ENCODE data around the gene MIOX.
A peak's percentile ranks its signal among the peaks of the same experiment; 100 is the strongest.

Gene MIOX

DNA sequence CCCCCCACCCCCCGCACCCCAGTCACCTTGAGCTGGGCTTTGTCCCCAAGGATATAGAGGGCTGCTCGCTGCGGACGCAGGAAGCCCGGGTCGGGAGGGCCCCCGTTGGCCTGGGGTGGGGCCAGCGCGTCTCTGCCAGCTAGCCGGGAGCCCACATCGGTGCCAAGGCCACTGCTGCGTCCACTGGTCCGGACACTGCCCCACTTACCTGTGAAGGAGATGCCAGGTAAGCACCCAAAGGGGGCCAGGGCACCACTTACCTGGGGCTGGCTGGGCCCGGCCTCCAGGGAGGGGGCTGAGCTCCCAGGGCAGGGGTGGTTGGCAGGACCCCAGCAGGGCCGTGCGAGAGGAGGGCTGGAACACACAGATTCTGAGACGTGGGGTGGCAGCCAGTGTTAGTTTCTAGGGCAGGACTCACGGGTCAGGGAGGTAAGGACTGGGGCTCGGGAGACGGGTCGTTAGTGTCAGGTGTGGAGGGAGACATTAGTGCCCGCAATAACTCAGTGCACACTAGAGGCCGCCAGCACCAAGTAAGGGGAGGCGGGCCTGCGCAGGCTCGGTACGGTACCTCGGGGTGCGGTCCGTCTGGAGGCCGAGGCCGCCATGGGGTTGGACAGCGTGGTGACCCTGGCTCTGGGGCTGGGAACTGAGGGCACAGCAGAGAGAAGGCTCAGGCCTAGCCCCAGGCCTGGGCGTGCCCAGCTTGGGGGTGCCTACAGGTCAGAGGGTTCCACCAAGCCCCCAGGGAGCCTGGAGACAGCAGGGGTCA is 30.0 kb upstream of the MIOX start:
- Histone ChIP-seq H3K79me2 (ENCODE audit: control insufficient read depth, low read length) (peaks cover 9% of the 10 kb centered on the region), H3K4me2 (ENCODE audit: low read length) (no peak overlapping the region), H3K27ac (ENCODE audit: low read depth, low read length) (no peak overlapping the region), H3K9me3 (ENCODE audit: control insufficient read depth, insufficient read depth, low read length) (no peaks in the 10 kb centered on the region), H3K9me2 (replicated peaks; ENCODE audit: control insufficient read depth, low read length) (no peaks in the 10 kb centered on the region), H3K36me3 (ENCODE audit: control insufficient read depth, low read length) (peaks cover 93% of the 10 kb centered on the region), H3F3A (ENCODE audit: control insufficient read depth, insufficient read depth) (peaks cover 12% of the 10 kb centered on the region), H4K20me1 (ENCODE audit: control insufficient read depth, insufficient read depth, low read depth, low read length) (no peaks in the 10 kb centered on the region), H3K4me1 (ENCODE audit: control insufficient read depth, low read length) (peaks cover 19% of the 10 kb centered on the region), H3K4me3 (ENCODE audit: low read length) (no peak overlapping the region), H3K27me3 (ENCODE audit: control insufficient read depth, low read length) (no peaks in the 10 kb centered on the region)
- TF ChIP-seq EZH2phosphoT487 (IDR thresholded peaks at IDR 0.05; ENCODE audit: borderline replicate concordance, low read length), result no peak
- TF ChIP-seq, protein P1, sequence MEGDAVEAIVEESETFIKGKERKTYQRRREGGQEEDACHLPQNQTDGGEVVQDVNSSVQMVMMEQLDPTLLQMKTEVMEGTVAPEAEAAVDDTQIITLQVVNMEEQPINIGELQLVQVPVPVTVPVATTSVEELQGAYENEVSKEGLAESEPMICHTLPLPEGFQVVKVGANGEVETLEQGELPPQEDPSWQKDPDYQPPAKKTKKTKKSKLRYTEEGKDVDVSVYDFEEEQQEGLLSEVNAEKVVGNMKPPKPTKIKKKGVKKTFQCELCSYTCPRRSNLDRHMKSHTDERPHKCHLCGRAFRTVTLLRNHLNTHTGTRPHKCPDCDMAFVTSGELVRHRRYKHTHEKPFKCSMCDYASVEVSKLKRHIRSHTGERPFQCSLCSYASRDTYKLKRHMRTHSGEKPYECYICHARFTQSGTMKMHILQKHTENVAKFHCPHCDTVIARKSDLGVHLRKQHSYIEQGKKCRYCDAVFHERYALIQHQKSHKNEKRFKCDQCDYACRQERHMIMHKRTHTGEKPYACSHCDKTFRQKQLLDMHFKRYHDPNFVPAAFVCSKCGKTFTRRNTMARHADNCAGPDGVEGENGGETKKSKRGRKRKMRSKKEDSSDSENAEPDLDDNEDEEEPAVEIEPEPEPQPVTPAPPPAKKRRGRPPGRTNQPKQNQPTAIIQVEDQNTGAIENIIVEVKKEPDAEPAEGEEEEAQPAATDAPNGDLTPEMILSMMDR (IDR thresholded peaks at IDR 0.05; ENCODE audit: low read depth, low read length, poor library complexity, severe bottlenecking), result peak; percentile 68

DNA sequence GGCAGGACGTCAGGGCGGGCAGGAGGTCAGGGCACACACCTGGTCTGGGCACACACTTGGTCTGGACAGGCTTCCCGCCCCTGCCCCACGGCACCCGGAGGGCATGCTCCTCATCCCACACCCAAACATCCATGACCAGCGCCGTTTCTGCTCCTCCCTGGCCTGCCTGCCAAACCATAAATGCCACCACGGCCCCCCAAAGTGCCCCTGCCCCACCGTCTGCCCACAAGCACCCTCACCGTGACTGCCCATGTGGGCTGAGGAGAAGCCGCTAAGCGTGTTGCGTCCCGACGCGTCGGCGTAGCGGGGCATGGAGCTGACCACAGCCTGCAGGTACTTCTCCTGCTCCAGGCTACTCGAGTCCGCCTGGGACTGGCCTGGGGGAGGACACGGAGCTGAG is 27.6 kb upstream of the MIOX start:
- Histone ChIP-seq H3K4me2 (ENCODE audit: low read length) (no peak overlapping the region), H4K20me1 (ENCODE audit: control insufficient read depth, insufficient read depth, low read depth, low read length) (no peaks in the 10 kb centered on the region), H3K79me2 (ENCODE audit: control insufficient read depth, low read length) (peaks cover 6% of the 10 kb centered on the region), H3K4me3 (ENCODE audit: low read length) (no peak overlapping the region), H3K9me2 (replicated peaks; ENCODE audit: control insufficient read depth, low read length) (no peaks in the 10 kb centered on the region), H3K27me3 (ENCODE audit: control insufficient read depth, low read length) (no peaks in the 10 kb centered on the region), H3K27ac (ENCODE audit: low read depth, low read length) (no peak overlapping the region), H3K9me3 (ENCODE audit: control insufficient read depth, insufficient read depth, low read length) (no peaks in the 10 kb centered on the region), H3K4me1 (ENCODE audit: control insufficient read depth, low read length) (peaks cover 3% of the 10 kb centered on the region; the same call in 1 of the 2 replicates), H3K36me3 (ENCODE audit: control insufficient read depth, low read length) (peaks cover 95% of the 10 kb centered on the region), H3F3A (ENCODE audit: control insufficient read depth, insufficient read depth) (no peaks in the 10 kb centered on the region)
- TF ChIP-seq EZH2phosphoT487 (IDR thresholded peaks at IDR 0.05; ENCODE audit: borderline replicate concordance, low read length), result no peak
- TF ChIP-seq, protein P1 (IDR thresholded peaks at IDR 0.05; ENCODE audit: low read depth, low read length, poor library complexity, severe bottlenecking), result no peak

DNA sequence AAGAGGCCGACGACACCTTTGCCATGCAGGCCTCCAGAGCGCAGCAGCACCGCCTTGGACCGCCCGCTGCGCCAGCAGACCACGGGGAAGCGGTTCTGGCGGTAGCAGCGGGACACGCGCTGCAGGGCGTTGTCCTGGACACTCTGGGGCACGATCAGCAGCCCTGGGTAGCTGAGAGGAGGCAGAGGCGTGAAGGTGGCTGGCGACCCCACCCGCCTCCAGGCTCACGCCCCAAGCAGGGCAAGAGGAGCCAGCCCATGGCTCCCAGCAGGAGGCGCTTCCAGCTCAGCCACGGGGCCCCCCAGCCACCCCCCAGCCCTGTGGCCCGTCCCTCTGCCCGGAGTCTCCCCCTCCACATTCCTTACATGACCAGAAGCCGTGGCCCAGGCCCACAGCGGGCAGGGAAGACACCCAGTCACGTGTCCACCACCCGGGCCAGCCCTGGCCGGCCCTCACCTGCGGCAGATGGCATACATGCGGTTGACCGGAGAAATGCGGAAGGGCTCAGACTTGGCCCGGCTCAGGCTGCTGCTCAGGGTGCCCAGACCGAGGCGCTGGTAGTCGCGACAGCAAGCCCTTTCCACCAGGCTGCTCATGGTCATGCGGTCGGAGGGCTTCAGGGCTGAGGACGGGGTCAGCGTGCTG is 27.0 kb upstream of the MIOX start:
- H4K20me1 ChIP-seq (ENCODE audit: control insufficient read depth, insufficient read depth, low read depth, low read length), result no peaks in the 10 kb centered on the region

More for the DNA sequence above, 27.0 kb upstream of the MIOX start:
- Histone ChIP-seq H3K4me3 (ENCODE audit: low read length) (no peak overlapping the region), H3K36me3 (ENCODE audit: control insufficient read depth, low read length) (peaks cover 95% of the 10 kb centered on the region), H3F3A (ENCODE audit: control insufficient read depth, insufficient read depth) (no peaks in the 10 kb centered on the region), H3K4me1 (ENCODE audit: control insufficient read depth, low read length) (no peaks in the 10 kb centered on the region), H3K4me2 (ENCODE audit: low read length) (no peak overlapping the region), H3K79me2 (ENCODE audit: control insufficient read depth, low read length) (peaks cover 10% of the 10 kb centered on the region), H3K9me3 (ENCODE audit: control insufficient read depth, insufficient read depth, low read length) (no peaks in the 10 kb centered on the region), H3K27me3 (ENCODE audit: control insufficient read depth, low read length) (no peaks in the 10 kb centered on the region), H3K27ac (ENCODE audit: low read depth, low read length) (no peak overlapping the region), H3K9me2 (replicated peaks; ENCODE audit: control insufficient read depth, low read length) (no peaks in the 10 kb centered on the region)
- TF ChIP-seq, protein P1 (IDR thresholded peaks at IDR 0.05; ENCODE audit: low read depth, low read length, poor library complexity, severe bottlenecking), result peak; percentile 16
- no peak for TF ChIP-seq EZH2phosphoT487 (IDR thresholded peaks at IDR 0.05; ENCODE audit: borderline replicate concordance, low read length)
